Peyer's patch (tissue), 4 donors: ENCODE results near the gene CFAP20DC. TPM values are rescaled to one million over a fixed set of nuclear protein-coding genes. Genes with fewer than 3 reads are reported as not detected.

ENCODE experiments used
- DNase-seq, 3 donors: peaks; one replicate each; pipeline ENCODE4 v3.0.0-alpha.2; 2017 to 2019
- H3K27ac ChIP-seq, 4 donors: fragments of 200-600 bp; sonication (generic); one replicate each; pipeline ENCODE4 v1.5.1; 2016 to 2019
- H3K27me3 ChIP-seq, 2 donors: fragments of 200-600 bp; sonication (generic); one replicate each; pipeline ENCODE4 v1.5.1; 2019
- H3K36me3 ChIP-seq, 3 donors: fragments of 200-600 bp; sonication (generic); one replicate each; pipeline ENCODE4 v1.5.1; 2016 to 2019
- H3K4me1 ChIP-seq, 4 donors: fragments of 200-600 bp; sonication (generic); one replicate each; pipeline ENCODE4 v1.5.1; 2016 to 2019
- H3K4me3 ChIP-seq, 4 donors: fragments of 200-600 bp; sonication (generic); 1 replicate in 3 of 4; 2 replicates in 1 of 4; pipeline ENCODE4 v1.5.1; 2016 to 2019; ENCODE audit warnings: mild to moderate bottlenecking in 1 of 4
- H3K9me3 ChIP-seq, 4 donors: fragments of 200-600 bp; sonication (generic); one replicate each; pipeline ENCODE4 v1.5.1; 2016 to 2019; ENCODE audit warnings: mild to moderate bottlenecking in 1 of 4
- CTCF ChIP-seq, 6 experiments: fragments of 450-650 bp in 4 of 6; fragments of 200-600 bp in 2 of 6; sonication (generic) in 1 of 6; IDR thresholded peaks; one replicate each; pipeline ENCODE4 v1.5.1; 2017 to 2019; ENCODE audit warnings: antibody characterized with exemption in 6 of 6, mild to moderate bottlenecking in 3 of 6, moderate library complexity in 1 of 6
- POLR2A ChIP-seq, 2 donors: fragments of 450-650 bp; IDR thresholded peaks; one replicate each; pipeline ENCODE4 v1.5.1; 2017; ENCODE audit warnings: antibody characterized with exemption in 2 of 2, mild to moderate bottlenecking in 2 of 2, moderate library complexity in 2 of 2
- total RNA-seq, 4 donors: library from RNA; depleted of rRNA; stranded (reverse); fragments of >200 nt; gene quantifications; one replicate each; pipeline ENCODE4 v1.1.0, GENCODE V29; 2016

Gene CFAP20DC
- total RNA-seq, 4 donors from 2014 or later = not detected

DNA sequence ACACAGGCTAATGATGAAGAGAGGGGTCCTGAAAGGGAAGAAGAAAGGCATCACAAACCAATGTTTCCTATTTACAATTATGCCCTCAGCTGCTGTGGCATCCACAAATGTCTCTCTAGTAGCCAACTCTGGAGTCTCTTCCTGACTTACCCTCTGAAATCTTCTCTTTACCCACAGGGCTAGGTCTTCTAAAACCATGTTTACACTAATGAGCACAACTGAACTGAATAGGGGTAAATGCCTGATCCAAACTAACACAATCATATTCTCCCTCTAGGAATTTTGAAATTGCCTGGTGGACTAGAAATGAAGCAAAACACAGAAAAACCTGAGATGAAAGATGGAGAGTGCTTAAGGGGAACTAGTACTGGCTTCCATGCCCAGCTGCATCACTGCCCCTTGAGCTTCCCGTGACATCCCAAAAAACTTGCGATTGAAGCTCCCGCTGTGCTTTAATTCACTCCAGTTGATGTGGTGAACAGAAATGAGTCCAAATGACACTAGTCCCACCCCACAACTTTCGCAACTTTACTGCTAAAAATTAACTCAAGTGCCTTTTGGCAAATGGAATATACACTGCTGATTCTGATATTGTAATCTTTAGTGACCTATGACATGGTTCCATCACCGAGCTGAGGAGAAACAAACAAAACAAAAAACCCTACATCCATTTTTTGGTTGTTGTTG lies 32.8 kb downstream of the CFAP20DC start:
- H3K9me3 ChIP-seq = no peaks in the 10 kb centered on the region
- TF ChIP-seq POLR2A (IDR thresholded peaks at IDR 0.05) (no peak), CTCF (IDR thresholded peaks at IDR 0.05) (no peak)
- H3K4me1 ChIP-seq = no peaks in the 10 kb centered on the region
- no peak overlapping the region for H3K4me3 ChIP-seq
- H3K36me3 ChIP-seq = no peaks in the 10 kb centered on the region
- no peak overlapping the region for H3K27ac ChIP-seq
- DNase-seq = no peak
- H3K27me3 ChIP-seq = no peaks in the 10 kb centered on the region

- no peaks in the 10 kb centered on the region for H3K27me3 ChIP-seq
- no peaks in the 10 kb centered on the region for H3K9me3 ChIP-seq
- no peak for DNase-seq
- no peak overlapping the region for H3K4me3 ChIP-seq
- no peak for TF ChIP-seq CTCF (IDR thresholded peaks at IDR 0.05)
- no peak for TF ChIP-seq POLR2A (IDR thresholded peaks at IDR 0.05)
- no peak overlapping the region for H3K27ac ChIP-seq
- H3K4me1 ChIP-seq = no peaks in the 10 kb centered on the region
- no peaks in the 10 kb centered on the region for H3K36me3 ChIP-seq
Observed at GRCh38 chr3:59013611-59014010, 36.2 kb downstream of the CFAP20DC start.

DNA sequence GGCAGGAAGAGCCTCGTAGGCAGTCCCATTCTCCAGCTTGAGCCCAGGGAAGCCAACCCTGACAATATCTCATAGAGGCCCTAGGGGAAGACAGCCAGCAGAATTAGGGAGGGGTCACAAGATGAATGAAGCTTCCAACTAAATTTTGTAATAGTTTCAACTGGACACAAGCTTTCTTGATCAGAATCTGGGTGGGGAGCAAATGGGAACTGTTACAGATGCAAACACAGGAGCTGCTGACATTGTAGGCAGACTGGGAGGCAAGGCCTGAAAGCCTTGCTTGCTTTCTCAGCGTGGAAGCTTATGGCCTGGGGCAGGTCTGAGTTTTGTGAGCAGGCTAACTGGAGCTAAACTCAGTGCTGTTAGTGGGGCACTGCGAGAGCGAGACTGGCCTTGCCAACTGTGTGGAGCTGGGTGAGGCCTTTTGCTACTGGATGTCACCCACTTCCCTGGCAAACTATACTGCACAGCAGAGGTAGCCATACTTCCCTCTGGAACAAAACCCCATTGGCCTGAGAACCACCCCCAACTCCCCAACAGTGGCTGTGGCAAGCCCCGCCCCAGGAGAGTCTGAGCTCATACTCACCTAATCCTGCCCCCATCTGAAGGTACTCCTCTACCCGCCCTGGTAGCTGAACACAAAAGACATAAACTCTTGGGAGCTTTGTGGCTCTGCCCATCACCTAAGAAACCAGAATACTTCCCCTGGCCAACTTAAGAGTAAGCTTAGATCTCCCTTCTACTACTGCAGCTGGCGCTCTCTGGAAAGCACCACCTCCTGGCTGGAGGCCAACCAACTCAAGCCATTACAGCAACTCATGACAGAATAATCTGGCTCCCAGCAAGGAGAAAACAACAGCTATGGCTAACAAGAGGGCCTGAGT lies 42.9 kb downstream of the CFAP20DC start:
- H3K4me1 ChIP-seq = no peaks in the 10 kb centered on the region
- H3K9me3 ChIP-seq = no peaks in the 10 kb centered on the region
- no peaks in the 10 kb centered on the region for H3K36me3 ChIP-seq
- H3K27me3 ChIP-seq = no peaks in the 10 kb centered on the region
- no peak overlapping the region for H3K27ac ChIP-seq
- H3K4me3 ChIP-seq = no peak overlapping the region
- DNase-seq = no peak
- no peak for TF ChIP-seq POLR2A (IDR thresholded peaks at IDR 0.05)
- no peak for TF ChIP-seq CTCF (IDR thresholded peaks at IDR 0.05)

DNA sequence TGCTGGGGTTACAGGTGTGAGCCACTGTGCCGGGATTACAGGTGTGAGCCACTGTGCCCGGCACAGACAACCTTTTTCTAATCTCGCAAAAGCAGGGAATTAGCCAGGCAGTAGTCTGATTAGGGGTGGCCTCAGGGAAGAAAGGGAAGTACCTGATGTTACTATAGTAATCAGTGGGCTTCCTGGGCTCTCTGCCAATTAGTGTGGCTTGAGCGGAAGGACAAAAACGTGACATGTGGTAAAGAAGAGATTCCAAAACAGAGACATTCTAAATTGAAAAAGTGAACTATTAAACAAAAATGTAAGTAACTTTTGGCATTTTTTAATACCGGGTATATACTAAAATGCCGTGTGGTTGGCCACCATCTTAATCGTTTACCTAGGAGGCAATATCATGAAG lies 48.1 kb downstream of the CFAP20DC start:
- H3K9me3 ChIP-seq = no peaks in the 10 kb centered on the region
- H3K36me3 ChIP-seq = no peaks in the 10 kb centered on the region
- no peaks in the 10 kb centered on the region for H3K4me1 ChIP-seq
- TF ChIP-seq POLR2A (IDR thresholded peaks at IDR 0.05) (no peak), CTCF (IDR thresholded peaks at IDR 0.05) (no peak)
- H3K4me3 ChIP-seq = no peak overlapping the region
- no peak for DNase-seq
- H3K27me3 ChIP-seq = no peaks in the 10 kb centered on the region
- H3K27ac ChIP-seq = no peak overlapping the region

GRCh38 chr3:58999774-59000160 lies 50.1 kb downstream of the CFAP20DC start:
- no peak for DNase-seq
- Histone ChIP-seq H3K27me3 (no peaks in the 10 kb centered on the region), H3K36me3 (no peaks in the 10 kb centered on the region), H3K27ac (no peak overlapping the region), H3K9me3 (no peaks in the 10 kb centered on the region), H3K4me3 (no peak overlapping the region), H3K4me1 (no peaks in the 10 kb centered on the region)
- TF ChIP-seq POLR2A (IDR thresholded peaks at IDR 0.05) = no peak
- TF ChIP-seq CTCF (IDR thresholded peaks at IDR 0.05) = no peak
